Activated CD4-positive, alpha-beta T cell treated with anti-CD3 and anti-CD28 coated beads for 48 hours (primary cell): Measurements from ENCODE around the gene CIAO3.

ENCODE experiments used
- DNase-seq: peaks from one replicate; pipeline ENCODE4 v3.0.0-alpha.2; 2020

The CIAO3 gene

DNA sequence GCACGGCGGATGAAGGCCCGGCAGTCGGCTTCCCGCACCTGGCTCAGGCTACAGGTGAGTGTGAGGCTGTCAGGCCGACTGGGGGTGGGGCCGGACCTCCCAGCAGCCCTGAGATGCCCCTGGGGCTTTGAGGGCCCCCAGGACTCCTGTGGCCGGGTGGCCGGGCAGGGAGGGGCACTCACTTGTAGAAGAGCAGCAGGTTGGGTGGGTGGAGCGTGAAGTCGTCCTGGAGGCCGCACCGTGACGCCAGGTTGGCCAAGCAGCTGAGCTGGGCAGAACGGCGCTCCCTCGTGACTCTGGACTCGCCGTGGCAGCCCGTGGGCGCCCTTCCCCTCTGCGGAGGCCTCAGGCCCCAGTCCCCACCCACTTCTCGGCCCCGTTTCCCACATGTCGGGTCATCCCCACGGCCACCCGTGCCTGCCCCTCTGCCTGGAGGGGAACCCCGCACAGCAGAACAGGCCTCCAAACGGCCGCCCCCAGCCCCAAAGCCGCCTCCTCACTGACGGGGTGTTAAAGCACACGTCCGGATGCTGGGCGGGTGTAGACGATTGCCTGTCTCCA is 34.5 kb upstream of the CIAO3 start:
- DNase-seq: no peak

DNA sequence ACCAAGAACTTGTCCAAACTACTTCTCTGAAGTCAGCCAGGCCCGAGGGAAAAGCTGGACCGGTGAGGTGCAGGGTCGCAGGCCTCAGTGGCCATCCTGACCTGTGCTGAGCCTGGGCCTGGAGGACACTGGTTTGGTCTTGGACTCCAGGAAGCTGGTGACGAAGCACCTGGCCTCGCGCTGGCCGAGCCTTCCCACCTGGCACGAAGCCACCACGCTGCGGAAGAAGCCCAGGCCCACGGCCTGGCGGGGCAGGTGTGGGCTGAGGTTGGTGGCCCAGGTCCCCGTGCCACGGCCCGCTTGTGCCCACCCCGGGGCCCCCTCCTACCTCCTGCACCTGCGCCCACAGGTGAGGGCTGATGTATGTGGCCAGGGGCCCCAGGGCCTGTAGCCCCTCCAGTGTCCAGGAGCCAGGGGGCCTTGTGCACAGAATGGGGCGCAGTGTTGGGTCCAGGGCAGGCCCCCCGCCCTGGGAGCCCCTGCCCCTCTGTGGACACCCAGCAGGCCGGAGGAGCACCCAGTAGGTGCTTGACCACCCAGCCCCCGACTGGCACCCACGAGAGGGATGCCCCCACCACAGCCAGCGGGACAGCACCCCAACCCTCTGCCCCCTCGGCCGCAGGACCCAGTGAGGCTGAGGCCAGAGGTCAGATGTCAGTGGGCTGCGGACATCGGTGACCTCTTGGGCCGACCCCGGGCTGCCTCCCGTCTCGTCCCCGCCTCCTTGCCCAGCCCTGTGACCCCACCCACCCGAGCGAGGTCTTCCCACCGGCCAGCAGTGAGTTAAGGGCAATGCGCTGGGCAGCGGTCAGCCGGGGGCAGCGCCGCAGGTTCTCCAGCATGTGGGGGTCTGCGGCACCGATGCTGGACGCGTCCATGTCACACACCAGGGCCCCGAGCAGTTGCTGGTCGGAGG is 33.5 kb upstream of the CIAO3 start:
- DNase-seq: no peak

GRCh38 chr16:772959-773358 is 32.2 kb upstream of the CIAO3 start:
- DNase-seq: no peak

- no peak for DNase-seq
These were observed 29.6 kb upstream of the CIAO3 start for GRCh38 chr16:770411-770810.

- no peak for DNase-seq
These were observed 29.1 kb upstream of the CIAO3 start for GRCh38 chr16:769934-770333.

DNA sequence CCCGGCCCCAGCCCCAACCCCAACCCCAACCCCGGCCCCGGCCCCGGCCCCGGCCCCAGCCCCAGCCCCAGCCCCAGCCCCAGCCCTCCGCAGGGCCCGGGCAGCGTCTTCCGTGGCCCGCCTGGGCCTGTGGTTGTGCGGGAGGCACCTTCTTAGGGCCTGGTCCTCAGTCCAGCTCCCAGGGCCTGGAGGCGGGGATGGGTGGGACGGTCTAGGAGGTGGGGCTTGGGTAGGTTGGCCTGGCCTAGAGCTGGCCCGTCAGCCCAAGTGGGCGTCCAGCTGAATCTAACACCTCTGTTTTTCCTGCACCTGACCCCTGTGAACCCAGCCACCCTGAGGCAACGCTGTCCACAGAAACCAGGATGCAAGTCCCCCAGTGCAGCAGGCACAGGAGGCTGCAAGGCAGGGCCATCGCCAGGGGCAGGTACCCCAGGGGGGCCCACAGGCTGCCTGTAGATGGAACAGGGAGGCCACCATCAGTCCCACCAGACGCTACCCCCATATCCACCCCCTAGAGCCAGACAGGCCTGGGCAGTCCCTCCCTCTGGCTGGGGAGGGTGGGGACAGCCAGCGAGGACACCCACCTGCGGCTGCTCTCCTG is 28.5 kb upstream of the CIAO3 start:
- no peak for DNase-seq

DNA sequence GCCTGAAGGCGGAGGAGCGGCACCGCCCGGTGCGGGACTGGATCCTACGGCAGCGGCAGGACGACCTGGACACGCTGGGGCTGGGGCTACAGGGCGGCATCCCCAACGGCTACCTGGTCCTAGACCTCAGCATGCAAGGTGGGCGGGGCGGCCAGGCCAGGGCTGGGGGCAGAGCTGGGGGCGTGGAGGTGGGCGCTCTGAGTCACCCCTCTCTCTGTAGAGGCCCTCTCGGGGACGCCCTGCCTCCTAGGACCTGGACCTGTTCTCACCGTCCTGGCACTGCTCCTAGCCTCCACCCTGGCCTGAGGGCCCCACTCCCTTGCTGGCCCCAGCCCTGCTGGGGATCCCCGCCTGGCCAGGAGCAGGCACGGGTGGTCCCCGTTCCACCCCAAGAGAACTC is 27.6 kb upstream of the CIAO3 start:
- DNase-seq: no peak

GRCh38 chr16:767743-768235 is 27.0 kb upstream of the CIAO3 start:
- no peak for DNase-seq

DNA sequence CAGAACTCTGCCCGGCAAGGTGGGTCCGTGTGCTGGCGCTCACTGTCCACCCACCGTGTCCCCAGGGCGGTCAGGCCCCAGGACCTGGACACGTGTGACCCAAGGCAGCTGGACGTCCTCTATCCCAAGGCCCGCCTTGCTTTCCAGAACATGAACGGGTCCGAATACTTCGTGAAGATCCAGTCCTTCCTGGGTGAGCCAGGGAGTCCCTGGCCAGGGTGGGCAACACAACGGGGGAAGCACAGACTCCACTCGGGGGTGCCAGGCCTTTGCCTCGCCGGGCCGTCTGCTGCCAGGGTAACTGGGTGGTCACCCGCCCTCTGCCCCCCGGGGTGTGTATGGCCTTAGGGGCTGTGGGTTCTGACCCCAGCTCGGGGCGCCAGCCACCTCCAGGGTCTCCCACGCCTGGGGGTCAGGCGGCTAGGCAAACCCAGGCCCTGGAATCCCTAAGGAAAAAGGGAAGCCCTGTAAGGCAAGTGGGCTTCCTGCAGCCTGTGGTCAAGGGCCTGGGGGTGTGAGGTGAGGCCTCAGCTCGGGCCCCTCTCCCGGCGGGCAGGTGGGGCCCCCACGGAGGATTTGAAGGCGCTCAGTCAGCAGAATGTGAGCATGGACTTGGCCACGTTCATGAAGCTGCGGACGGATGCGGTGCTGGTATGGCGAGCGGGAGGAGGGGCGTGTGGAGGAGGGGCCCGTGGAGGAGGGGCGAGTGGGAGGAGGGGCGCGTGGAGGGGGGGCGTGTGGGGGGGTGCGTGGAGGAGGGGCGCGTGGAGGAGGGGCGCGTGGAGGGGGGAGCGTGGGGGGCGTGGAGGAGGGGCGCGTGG is 26.2 kb upstream of the CIAO3 start:
- DNase-seq: no peak

DNA sequence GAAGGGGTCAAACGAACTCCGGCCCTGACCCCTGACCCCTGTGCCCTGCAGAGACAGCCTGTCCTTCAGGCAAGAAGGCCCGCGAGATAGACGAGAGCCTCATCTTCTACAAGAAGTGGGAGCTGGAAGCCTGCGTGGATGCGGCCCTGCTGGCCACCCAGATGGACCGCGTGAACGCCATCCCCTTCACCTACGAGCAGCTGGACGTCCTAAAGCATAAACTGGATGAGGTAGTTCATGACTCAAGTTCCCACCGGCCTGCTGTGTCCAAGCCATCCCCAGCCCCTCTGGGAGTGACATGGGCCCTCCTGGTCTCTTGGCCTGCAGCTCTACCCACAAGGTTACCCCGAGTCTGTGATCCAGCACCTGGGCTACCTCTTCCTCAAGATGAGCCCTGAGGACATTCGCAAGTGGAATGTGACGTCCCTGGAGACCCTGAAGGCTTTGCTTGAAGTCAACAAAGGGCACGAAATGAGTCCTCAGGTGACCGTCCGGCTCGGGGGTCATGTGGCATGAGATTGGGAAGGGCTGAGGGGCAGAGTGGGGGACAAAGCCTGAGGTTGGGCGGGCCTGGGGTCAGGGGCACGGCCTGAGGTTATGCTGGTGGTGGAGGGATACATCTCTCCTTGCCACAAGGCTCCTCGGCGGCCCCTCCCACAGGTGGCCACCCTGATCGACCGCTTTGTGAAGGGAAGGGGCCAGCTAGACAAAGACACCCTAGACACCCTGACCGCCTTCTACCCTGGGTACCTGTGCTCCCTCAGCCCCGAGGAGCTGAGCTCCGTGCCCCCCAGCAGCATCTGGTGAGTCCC is 25.4 kb upstream of the CIAO3 start:
- DNase-seq: no peak

- no peak for DNase-seq
These were observed 24.7 kb upstream of the CIAO3 start for GRCh38 chr16:765488-765865.

GRCh38 chr16:764848-765487 is 24.2 kb upstream of the CIAO3 start:
- no peak for DNase-seq

DNA sequence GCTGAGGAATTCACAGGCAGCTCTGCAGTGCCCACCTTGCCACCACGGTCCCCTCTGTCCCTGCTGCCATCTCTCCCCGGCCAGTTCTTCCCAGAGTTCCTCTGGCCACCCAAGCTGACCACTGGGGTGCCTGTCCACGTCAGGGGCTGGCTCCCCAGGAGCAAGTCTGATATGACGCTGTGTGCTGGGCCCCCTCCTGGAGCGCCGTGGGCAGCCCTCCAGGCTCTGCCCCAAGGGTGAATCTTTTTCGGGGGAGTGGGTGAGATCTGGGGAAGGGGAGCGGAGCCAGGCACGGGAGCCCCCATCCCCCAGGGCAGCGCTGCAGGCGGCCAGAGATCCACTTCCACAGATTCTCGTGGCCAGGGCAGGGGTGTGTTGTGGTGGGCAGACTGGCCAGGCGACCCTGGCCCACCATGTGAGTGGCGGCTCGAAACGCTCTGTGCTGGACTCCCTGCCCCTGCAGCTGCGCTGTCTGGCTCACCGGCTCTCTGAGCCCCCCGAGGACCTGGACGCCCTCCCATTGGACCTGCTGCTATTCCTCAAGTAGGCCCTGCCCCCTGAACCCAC is 23.5 kb upstream of the CIAO3 start:
- DNase-seq: no peak

DNA sequence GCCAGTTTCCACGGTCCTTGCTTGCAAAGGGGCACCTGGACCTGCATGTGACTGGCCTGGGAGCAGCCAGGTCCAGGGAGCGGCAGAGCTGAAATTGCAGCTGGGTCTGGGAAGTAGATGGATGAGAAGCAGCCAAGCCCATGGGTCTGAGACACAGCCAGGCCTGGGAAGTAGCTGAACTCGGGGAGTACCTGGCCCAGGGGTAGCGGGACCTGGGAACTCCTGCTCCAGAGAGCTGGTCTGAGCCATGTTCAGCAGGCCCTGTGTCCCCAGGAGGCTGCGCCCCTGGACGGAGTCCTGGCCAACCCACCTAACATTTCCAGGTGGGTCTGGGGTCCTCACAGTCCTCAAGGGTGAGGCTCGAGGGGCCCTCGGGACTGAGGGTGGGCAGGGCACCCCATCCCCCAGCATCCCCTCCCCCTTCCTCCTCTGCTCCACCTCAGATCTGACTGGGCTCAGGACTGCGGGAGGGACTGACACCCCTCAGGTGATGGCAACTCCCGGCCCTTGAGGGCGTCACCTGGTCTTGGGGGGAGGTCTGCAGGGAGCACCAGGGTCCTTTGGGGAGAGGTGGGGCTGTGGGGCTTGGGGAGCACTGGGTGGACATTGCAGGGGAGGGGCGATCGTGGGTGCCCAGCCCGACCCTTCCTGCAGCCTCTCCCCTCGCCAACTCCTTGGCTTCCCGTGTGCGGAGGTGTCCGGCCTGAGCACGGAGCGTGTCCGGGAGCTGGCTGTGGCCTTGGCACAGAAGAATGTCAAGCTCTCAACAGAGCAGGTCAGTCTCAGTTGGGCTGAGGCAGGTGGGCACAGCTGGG is 22.8 kb upstream of the CIAO3 start:
- DNase-seq: no peak

DNA sequence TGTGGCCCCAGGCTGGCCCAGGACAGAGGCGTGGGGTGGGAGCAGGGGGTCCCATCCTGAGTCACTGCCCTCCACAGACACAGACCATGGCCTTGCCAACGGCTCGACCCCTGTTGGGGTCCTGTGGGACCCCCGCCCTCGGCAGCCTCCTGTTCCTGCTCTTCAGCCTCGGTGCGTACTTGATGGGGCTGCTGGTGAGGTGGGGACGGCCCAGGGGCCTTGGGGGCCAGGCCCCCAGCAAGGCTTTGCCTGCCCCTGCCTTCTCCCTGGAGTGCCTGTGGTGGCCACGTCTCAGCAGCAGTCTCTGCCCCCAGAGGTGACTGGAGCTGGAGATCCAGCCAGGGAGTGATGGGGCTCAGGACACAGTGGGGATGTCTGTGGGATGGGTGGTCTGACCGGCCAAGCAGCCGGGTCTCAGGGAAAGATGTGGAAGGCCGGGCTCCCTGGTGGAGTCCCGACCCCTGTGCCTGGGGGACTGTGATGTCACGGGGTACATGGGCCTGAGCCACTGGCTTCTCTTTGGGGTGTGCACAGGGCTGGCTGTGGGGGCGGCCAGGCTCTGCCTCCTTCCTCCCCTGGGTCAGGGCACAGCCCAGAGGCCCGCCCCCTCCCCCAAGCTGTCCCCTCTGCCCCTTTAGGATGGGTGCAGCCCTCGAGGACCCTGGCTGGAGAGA is 21.9 kb upstream of the CIAO3 start:
- DNase-seq: no peak

DNA sequence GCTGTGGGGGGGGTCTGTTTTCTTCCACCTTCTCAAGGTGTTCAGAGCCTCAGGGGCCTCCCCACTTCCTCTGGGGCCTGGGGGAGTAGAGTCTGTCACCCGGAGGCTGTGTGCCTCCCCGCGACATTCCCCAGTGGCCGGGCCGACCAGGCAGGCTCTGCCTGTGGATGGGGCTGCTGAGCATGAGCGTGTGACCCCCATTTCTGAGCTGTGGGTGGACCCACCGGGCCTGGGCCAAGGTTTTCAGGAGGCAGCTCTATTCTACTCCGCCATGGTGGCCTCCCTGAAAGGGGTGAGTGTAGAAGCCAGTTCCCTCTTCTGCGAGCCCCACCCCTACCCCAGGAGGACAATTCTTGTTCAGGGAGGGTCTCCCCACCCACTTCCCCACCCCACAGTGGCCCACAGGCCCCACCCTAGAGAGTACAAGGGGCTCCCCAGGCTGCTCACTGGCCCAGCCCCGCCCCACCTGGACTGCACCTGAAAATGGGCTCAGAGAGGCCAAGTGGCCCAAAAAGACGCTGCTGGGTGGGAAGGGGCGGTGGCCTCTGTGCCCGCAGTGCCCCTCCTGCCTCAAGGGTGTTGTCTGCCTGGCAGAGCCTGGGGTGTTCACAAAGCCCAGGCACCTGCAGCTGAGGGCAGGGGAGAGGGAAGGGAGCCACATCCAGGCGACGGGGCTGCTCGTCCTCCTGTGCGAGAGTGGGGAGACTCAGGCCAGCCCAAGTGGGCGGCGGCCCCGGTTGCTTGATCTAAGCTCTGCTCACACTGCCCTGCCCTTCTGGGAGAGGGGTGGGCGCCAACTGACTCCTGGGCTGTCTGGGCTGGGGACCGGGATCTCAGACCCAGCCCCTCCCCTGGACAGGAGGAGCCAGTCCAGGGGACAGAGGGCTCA is 21.1 kb upstream of the CIAO3 start:
- no peak for DNase-seq

DNA sequence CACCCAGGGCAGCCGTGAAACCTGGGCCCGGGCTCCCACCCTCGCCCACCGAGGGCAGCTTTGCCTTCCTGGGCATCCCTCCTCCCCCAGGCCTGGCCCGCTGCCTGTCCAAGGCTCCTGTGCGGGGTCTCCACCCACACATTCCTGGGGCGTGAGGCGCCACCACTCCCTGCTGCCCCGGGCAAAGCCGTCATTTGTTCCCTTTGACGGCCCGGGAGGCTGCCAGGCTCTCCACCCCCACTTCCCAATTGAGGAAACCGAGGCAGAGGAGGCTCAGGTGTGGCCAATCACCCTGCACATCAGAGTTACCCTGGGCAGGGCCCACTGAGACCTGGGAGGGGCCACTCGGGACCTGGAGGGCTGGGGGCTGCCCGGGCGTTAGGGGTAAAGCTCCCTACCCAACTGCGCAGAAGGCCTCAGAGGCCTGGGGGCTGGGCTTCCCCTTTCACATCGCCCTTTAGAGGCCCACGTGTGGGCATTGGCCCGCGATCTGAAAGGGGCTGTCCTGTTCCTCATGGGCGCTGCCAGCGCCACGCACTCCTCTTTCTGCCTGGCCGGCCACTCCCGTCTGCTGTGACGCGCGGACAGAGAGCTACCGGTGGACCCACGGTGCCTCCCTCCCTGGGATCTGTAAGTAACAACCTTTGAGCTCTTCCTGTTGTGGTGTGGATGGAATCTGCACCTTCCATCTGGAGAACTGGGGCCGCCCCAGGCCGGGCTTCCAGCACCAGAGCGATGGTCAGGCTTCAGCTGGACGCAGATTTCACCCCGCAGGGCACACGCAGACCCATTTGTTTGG is 19.9 kb upstream of the CIAO3 start, which contains the start of gene MSLN:
MSLN (plus strand) TSS at position 190 of the 799 bp plus-strand sequence. CDS start 1,947 bp downstream, outside the sequence.
- no peak for DNase-seq

DNA sequence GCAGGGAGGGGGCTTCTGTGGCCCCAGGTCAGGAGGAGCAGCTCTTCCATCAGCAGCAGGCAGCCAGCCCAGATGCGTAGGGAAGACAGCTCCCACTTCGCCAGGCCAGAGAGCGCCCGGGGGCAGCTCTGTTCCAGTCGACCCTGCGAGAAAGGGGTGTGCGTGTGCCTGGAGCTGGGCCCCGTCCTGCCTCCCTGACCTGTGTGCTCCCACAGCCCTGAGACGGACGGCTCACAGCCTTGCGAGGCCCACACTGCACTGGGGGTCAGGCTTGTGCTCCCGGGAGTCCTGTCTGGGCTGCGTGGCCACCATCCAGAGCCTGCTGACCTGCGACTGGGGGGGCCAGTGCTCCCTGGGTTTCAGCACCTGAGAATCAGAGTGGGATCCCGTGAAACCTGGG is 19.3 kb upstream of the CIAO3 start:
- no peak for DNase-seq
